BJ (cell line): Measurements from ENCODE around the gene SNX17. TPM values are rescaled to one million over a fixed set of nuclear protein-coding genes. Genes with fewer than 3 reads are reported as not detected.
"Not testable (repeated sequence)": the region's sequence is repeated elsewhere in the genome, so short reads cannot be mapped to it uniquely, and the experiment has no call there.

Source experiments
- CTCF ChIA-PET: fragments of 350-600 bp; formaldehyde crosslinking; extraction: SDS; loops from one replicate; lab custom pipeline; 2021; ENCODE audit warnings: antibody characterized with exemption, inconsistent platforms; lab: Yijun Ruan, JAX
- POLR2A ChIA-PET: fragments of 300-600 bp; sonication (Branson Sonifier 250); formaldehyde crosslinking; extraction: SDS; loops from one replicate; lab custom pipeline; 2021; ENCODE audit warnings: antibody characterized with exemption; lab: Charles Lee
- DNase-seq: peaks from one replicate; pipeline ENCODE4 v3.0.0-alpha.2; 2011; ENCODE audit warnings: low read depth
- H3K27me3 ChIP-seq: 2 replicates; pipeline ENCODE4 v1.6.0; 2011; ENCODE audit warnings: low read length; ENCODE audit not compliant: control insufficient read depth, insufficient read depth
- H3K36me3 ChIP-seq: 2 replicates; pipeline ENCODE4 v1.5.1; 2011; ENCODE audit warnings: low read length; ENCODE audit not compliant: control insufficient read depth, insufficient read depth
- H3K4me3 ChIP-seq: 2 replicates; pipeline ENCODE4 v1.5.1; 2011; ENCODE audit warnings: low read depth, mild to moderate bottlenecking, control low read depth, low read length
- polyA plus RNA-seq: library from polyadenylated mRNA; depleted of rRNA; stranded (reverse); fragments of >200 nt; gene quantifications from 2 replicates; pipeline ENCODE4 v1.2.3, GENCODE V29; 2011
- TF ChIP-seq, protein P1 (sequence below): IDR thresholded peaks from 2 replicates; pipeline ENCODE4 v1.5.1; 2011; ENCODE audit warnings: low read depth, mild to moderate bottlenecking, control low read depth, inconsistent platforms, low read length, moderate library complexity; ENCODE audit not compliant: insufficient read depth

SNX17 gene
- polyA plus RNA-seq, 1 experiment: 154 TPM

DNA sequence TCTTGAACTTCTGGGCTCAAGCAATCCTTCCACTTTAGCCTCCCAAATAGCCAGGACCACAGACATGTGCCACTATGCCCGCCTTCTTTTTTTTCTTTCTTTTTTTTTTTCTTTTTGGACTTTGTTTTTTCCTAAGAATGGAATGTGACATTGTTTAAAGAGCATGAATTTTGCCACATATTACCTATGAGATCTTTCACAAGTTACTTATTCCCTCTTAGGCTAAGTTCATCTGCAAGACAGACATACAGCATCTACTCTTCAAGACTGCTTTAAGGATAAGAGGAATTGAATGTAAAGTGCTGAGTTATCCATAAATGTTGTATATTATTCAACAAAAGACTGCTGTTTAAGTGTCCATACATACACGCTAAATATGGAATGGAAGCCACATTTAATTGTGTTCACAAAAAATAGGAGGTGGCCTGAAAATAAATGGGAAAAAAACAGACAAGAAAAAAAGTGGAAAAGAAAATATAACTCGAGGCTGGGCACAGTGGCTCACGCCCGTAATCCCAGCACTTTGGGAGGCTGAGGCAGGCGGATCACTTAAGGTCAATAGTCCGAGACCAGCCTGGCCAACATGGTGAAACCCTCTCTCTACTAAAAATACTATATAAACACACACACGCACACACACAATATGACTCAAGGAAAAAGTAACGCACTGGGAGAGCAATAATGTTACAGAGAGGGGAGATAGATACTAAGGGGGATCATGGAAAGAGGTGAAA, 42.2 kb downstream of the SNX17 start:
- no peak for DNase-seq
- ChIA-PET CTCF (no interaction called here), POLR2A (no interaction called here)
- Histone ChIP-seq H3K4me3 (no peak overlapping the region), H3K36me3 (no peaks in the 10 kb centered on the region), H3K27me3 (no peaks in the 10 kb centered on the region)
- TF ChIP-seq, protein P1, sequence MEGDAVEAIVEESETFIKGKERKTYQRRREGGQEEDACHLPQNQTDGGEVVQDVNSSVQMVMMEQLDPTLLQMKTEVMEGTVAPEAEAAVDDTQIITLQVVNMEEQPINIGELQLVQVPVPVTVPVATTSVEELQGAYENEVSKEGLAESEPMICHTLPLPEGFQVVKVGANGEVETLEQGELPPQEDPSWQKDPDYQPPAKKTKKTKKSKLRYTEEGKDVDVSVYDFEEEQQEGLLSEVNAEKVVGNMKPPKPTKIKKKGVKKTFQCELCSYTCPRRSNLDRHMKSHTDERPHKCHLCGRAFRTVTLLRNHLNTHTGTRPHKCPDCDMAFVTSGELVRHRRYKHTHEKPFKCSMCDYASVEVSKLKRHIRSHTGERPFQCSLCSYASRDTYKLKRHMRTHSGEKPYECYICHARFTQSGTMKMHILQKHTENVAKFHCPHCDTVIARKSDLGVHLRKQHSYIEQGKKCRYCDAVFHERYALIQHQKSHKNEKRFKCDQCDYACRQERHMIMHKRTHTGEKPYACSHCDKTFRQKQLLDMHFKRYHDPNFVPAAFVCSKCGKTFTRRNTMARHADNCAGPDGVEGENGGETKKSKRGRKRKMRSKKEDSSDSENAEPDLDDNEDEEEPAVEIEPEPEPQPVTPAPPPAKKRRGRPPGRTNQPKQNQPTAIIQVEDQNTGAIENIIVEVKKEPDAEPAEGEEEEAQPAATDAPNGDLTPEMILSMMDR: no peak

DNA sequence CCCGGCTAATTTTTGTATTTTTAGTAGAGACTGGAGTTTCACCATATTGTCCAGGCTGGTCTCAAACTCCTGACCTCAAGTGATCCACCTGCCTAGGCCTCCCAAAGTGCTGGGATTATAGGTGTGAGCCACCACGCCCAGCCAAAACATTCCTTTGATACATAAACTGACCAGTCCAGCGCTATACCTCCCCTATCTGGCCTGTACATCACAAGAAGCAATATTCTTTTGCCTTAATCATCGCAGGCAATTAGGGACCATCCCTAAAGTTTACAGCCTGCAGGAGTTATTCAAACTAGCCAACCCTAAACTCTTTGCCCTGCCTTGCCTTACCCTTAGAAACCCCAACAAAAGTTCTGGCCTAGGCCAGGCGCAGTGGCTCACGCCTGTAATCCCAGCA, 45.7 kb downstream of the SNX17 start:
- TF ChIP-seq, protein P1: no peak
- ChIA-PET POLR2A (no interaction called here), CTCF (no interaction called here)
- no peaks in the 10 kb centered on the region for H3K36me3 ChIP-seq
- H3K4me3 ChIP-seq: no peak overlapping the region
- no peaks in the 10 kb centered on the region for H3K27me3 ChIP-seq
- no peak for DNase-seq

DNA sequence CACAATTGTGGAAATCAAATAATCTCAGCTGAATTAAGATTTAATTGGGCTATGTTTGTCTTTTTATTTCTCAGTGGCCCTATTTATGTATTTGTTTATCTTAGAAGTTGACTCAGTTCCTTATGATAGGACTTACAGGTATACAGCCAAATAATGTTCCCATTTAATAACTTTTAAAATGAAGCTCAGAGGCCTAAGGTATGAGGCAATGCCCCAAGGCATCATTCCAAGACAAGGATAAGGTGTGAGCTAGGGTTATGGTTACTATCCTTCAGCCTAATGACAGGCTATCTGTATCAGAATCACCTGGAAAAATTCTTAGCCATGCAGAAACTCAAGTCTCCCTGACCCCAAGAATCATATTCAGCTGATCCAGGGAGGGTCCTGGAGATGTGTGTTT, 50.6 kb downstream of the SNX17 start:
- Histone ChIP-seq H3K36me3 (no peaks in the 10 kb centered on the region), H3K4me3 (no peak overlapping the region), H3K27me3 (no peaks in the 10 kb centered on the region)
- ChIA-PET CTCF (interaction anchor here (1.1 to 1.4 kb wide), 2 partner anchors 10 to 13 kb away, joined by 3 read pairs; no protein-coding TSS in a partner anchor), POLR2A (no interaction called here)
- TF ChIP-seq, protein P1: no peak
- DNase-seq: no peak

DNA sequence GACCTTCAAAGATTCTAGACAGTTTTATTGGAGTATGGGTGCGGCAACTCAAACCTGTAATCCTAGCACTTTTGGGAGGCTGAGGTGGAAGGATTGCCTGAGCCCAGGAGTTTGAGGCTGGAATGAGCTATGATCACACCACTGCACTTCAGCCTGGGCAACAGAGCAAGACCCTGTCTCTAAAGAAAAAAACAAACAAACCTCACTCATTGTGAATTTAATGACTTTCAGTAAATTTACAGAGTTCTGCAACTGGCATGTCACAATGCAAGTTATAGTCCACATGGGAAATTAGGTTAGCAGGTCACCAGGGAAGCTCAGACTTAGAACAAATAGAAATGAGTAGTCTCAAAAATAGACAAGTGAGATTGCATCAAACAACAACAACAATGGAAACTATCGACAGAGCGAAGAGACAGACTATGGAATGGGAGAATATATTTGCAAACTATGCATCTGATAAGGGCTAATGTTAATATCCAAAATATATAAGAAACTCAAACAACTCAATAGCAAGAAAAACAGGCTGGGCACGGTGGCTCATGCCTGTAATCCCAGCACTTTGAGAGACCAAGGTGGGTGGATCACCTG, 51.3 kb downstream of the SNX17 start:
- Histone ChIP-seq H3K4me3 (no peak overlapping the region), H3K36me3 (no peaks in the 10 kb centered on the region), H3K27me3 (no peaks in the 10 kb centered on the region)
- DNase-seq: no peak
- TF ChIP-seq, protein P1: no peak
- ChIA-PET POLR2A (no interaction called here), CTCF (interaction anchor here (1.1 to 1.4 kb wide), 2 partner anchors 11 to 14 kb away, joined by 3 read pairs; no protein-coding TSS in a partner anchor)

DNA sequence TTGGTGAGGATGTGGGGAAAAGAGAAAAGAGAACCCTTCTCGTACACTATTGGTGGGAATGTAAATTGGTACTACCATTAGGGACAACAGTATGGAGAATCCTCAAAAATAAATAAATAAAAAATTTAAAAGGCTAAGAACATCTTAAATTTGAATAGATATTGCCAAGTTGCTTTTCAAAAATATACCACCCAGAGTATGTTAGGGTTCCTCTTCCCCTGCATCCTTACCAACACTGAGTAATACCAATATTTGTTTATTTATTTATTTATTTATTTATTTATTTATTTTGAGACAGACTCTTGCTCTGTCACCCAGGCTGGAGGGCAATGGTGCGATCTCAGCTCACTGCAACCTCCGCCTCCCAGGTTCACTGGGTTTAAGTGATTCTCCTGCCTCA, 52.5 kb downstream of the SNX17 start:
- H3K4me3 ChIP-seq: no peak overlapping the region
- no peak for DNase-seq
- ChIA-PET CTCF (interaction anchor here (1.2 kb wide), 2 partner anchors 13 to 15 kb away, joined by 3 read pairs; partner anchors contain the start of gene PPM1G), POLR2A (no interaction called here)
- no peaks in the 10 kb centered on the region for H3K27me3 ChIP-seq
- no peaks in the 10 kb centered on the region for H3K36me3 ChIP-seq
- TF ChIP-seq, protein P1: no peak

DNA sequence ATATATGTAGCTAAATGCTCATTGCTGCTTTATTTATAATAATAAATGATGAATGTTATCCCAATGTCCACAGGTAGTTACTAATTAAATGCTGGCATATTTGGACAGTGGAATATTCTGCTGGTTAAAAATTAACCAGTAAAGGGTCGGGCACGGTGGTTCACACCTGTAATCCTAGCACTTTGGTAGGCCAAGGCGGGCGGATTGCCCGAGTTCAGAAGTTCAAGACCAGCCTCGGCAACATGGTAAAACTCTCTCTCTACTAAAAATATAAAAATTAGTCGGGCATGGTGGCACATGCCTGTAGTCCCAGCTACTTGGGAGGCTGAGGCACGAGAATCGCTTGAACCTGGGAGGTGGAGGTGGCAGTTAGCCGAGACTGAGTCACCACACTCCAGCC, 54.6 kb downstream of the SNX17 start:
- POLR2A ChIA-PET, CTCF ChIA-PET, H3K36me3 ChIP-seq, H3K4me3 ChIP-seq, DNase-seq, H3K27me3 ChIP-seq: not testable (repeated sequence)
